ENCODE measurements around the gene CCNH. TPM values are rescaled to one million over a fixed set of nuclear protein-coding genes. Genes with fewer than 3 reads are reported as not detected.

The CCNH gene
- total and polyA plus RNA-seq, 4 donors = 64.8 to 118 (median 67.7) TPM

DNA sequence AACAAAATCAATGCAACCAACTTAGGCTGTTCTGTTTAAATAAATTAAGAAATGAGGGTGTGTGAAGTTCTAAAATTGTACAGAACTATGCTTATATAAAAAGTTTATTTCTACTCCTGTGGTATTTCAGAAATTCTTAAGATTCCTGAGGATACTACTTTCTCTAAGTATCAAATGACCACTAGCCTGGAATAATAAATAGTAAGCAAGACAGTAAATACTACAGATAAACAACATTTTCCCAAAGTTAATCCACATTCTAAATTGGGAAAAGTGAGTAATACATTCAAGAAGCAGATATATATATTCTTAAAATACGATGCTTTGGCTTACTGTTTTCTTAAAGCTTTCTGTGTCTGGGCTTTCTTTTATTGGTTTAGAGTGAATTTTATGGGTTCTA lies 29.5 kb downstream of the CCNH start:
- DNase-seq (ENCODE audit: low read depth in 4 of 6, low spot score in 6 of 6) = no peak
- Histone ChIP-seq H3K36me3 (ENCODE audit: control insufficient read depth, insufficient read depth, low read length) (peaks cover 4% of the 10 kb centered on the region), H3K27me3 (ENCODE audit: control insufficient read depth, insufficient read depth, low read length) (no peaks in the 10 kb centered on the region), H3K27ac (ENCODE audit: low read depth, low read length) (no peak overlapping the region), H3K9me3 (ENCODE audit: control insufficient read depth, insufficient read depth, low read length) (no peaks in the 10 kb centered on the region), H3K4me1 (ENCODE audit: control insufficient read depth, insufficient read depth, low read length) (no peaks in the 10 kb centered on the region), H3K4me3 (ENCODE audit: low read depth, low read length) (no peak overlapping the region)
- WGBS (ENCODE audit: insufficient coverage) = no CpG with 5 or more reads among the region's 1 CpG

DNA sequence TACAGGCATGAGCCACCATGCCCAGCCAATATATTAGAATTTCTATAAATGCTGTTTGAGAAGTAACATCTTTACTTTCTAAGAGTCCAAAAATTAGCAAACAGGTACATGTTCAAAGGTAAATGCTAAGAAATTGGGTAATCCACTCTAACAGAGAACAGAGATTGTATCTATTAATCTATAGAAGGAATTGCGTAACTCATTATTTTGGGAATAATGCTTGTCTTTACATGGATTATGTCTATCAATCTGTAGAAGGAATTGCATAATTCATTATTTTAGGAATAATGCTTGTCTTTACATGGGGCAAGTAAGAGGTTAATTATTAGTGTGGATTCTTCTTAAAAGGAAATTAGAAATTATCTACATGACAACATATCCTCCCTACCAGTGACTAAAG lies 30.5 kb downstream of the CCNH start:
- H3K4me3 ChIP-seq (ENCODE audit: low read depth, low read length) = no peak overlapping the region
- H3K9me3 ChIP-seq (ENCODE audit: control insufficient read depth, insufficient read depth, low read length) = no peaks in the 10 kb centered on the region
- peaks cover 8% of the 10 kb centered on the region for H3K36me3 ChIP-seq (ENCODE audit: control insufficient read depth, insufficient read depth, low read length)
- no peaks in the 10 kb centered on the region for H3K27me3 ChIP-seq (ENCODE audit: control insufficient read depth, insufficient read depth, low read length)
- no peak for DNase-seq (ENCODE audit: low read depth in 4 of 6, low spot score in 6 of 6)
- no peak overlapping the region for H3K27ac ChIP-seq (ENCODE audit: low read depth, low read length)
- WGBS (ENCODE audit: insufficient coverage) = no CpG with 5 or more reads among the region's 1 CpG
- H3K4me1 ChIP-seq (ENCODE audit: control insufficient read depth, insufficient read depth, low read length) = no peaks in the 10 kb centered on the region

DNA sequence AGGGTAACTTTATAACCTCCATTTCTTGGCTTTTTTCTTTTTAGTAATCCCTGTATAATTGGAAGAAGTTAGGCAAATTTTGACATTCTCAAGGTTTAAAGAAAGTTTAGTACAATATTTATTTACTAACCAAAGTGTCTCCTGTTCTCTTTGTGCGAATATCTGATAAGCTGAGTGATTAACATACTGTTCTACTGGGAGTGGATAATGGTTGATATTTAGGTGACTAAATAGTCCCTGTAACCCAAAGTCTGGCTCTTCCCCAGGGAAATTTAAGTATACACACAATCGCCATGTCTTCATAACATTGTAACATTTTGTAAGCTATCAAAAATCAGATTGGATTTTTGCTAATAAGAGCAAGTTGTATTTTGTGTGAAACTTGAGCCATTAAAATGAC lies 40.0 kb downstream of the CCNH start:
- Histone ChIP-seq H3K27ac (ENCODE audit: low read depth, low read length) (no peak overlapping the region), H3K4me3 (ENCODE audit: low read depth, low read length) (no peak overlapping the region), H3K36me3 (ENCODE audit: control insufficient read depth, insufficient read depth, low read length) (peaks cover 8% of the 10 kb centered on the region), H3K27me3 (ENCODE audit: control insufficient read depth, insufficient read depth, low read length) (no peaks in the 10 kb centered on the region), H3K4me1 (ENCODE audit: control insufficient read depth, insufficient read depth, low read length) (no peaks in the 10 kb centered on the region), H3K9me3 (ENCODE audit: control insufficient read depth, insufficient read depth, low read length) (no peaks in the 10 kb centered on the region)
- no peak for DNase-seq (ENCODE audit: low read depth in 4 of 6, low spot score in 6 of 6)
- WGBS (ENCODE audit: insufficient coverage) = no CpG with 5 or more reads among the region's 2 CpGs

DNA sequence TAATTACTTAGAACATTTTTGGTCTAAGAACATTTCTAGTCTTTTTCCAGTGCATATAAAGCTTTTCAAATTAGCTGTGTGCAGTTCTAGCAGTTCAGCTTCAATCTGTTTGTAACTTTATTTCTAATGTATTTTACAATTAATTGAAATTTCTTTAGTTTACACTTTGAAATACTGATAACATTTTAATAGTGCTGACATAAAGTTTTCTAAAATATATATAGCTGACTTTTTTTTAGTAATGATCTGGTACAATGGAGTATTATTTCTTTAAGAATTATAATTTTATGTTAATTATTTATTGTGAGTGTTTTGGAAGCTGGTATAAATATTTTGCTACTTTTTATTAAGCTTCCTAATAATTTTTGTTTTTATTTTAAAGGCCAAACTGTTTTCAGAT lies 43.3 kb downstream of the CCNH start:
- H3K27me3 ChIP-seq (ENCODE audit: control insufficient read depth, insufficient read depth, low read length) = no peaks in the 10 kb centered on the region
- H3K4me3 ChIP-seq (ENCODE audit: low read depth, low read length) = no peak overlapping the region
- DNase-seq (ENCODE audit: low read depth in 4 of 6, low spot score in 6 of 6) = no peak
- H3K27ac ChIP-seq (ENCODE audit: low read depth, low read length) = no peak overlapping the region
- H3K9me3 ChIP-seq (ENCODE audit: control insufficient read depth, insufficient read depth, low read length) = no peaks in the 10 kb centered on the region
- no peaks in the 10 kb centered on the region for H3K4me1 ChIP-seq (ENCODE audit: control insufficient read depth, insufficient read depth, low read length)
- H3K36me3 ChIP-seq (ENCODE audit: control insufficient read depth, insufficient read depth, low read length) = no peaks in the 10 kb centered on the region

DNA sequence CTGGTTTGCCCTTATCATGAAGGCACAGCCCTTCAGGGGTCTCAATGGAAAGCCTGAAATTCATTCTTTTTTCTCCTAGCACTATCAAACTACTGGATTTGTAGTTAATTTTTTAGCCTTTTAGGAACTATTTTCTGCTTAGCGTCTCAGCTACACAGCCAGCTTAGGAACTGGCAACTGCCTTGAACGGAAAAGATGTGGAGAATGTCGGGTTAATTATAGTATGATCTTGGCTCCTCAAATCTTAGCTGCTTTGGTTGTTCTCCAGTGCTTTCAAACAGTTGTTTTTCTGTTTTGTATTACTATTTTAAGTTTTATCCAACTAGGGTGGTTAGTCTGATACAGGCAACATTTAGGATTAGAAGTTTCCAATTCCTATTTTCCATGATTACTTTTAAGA lies 44.1 kb downstream of the CCNH start:
- no peaks in the 10 kb centered on the region for H3K4me1 ChIP-seq (ENCODE audit: control insufficient read depth, insufficient read depth, low read length)
- no peak overlapping the region for H3K4me3 ChIP-seq (ENCODE audit: low read depth, low read length)
- no peaks in the 10 kb centered on the region for H3K36me3 ChIP-seq (ENCODE audit: control insufficient read depth, insufficient read depth, low read length)
- H3K27me3 ChIP-seq (ENCODE audit: control insufficient read depth, insufficient read depth, low read length) = no peaks in the 10 kb centered on the region
- no peaks in the 10 kb centered on the region for H3K9me3 ChIP-seq (ENCODE audit: control insufficient read depth, insufficient read depth, low read length)
- DNase-seq (ENCODE audit: low read depth in 4 of 6, low spot score in 6 of 6) = peak in 1 of 6 donors; percentile 11
- WGBS (ENCODE audit: insufficient coverage) = no CpG with 5 or more reads among the region's 3 CpGs
- H3K27ac ChIP-seq (ENCODE audit: low read depth, low read length) = no peak overlapping the region

DNA sequence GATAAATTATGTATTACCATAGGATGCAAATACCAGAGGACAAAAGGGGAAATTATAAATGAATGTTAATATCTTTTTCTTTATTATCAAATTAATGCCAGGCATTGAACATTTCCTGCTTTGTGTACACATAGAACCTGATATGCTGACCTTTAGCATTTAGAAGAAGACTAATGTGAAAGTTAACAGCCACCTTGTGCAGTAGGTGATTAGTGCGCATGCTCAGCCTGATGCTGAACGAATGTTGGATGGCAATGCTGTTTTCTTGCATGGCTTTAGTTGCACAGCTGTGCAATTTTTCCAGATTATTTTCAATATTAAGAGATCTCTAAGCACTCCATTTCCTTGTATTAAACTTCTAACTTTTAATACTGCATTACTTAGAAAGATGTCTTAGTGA lies 45.5 kb downstream of the CCNH start:
- H3K27me3 ChIP-seq (ENCODE audit: control insufficient read depth, insufficient read depth, low read length) = no peaks in the 10 kb centered on the region
- no peaks in the 10 kb centered on the region for H3K4me1 ChIP-seq (ENCODE audit: control insufficient read depth, insufficient read depth, low read length)
- DNase-seq (ENCODE audit: low read depth in 4 of 6, low spot score in 6 of 6) = no peak
- WGBS (ENCODE audit: insufficient coverage) = no CpG with 5 or more reads among the region's 2 CpGs
- no peak overlapping the region for H3K27ac ChIP-seq (ENCODE audit: low read depth, low read length)
- H3K4me3 ChIP-seq (ENCODE audit: low read depth, low read length) = no peak overlapping the region
- H3K9me3 ChIP-seq (ENCODE audit: control insufficient read depth, insufficient read depth, low read length) = no peaks in the 10 kb centered on the region
- no peaks in the 10 kb centered on the region for H3K36me3 ChIP-seq (ENCODE audit: control insufficient read depth, insufficient read depth, low read length)

DNA sequence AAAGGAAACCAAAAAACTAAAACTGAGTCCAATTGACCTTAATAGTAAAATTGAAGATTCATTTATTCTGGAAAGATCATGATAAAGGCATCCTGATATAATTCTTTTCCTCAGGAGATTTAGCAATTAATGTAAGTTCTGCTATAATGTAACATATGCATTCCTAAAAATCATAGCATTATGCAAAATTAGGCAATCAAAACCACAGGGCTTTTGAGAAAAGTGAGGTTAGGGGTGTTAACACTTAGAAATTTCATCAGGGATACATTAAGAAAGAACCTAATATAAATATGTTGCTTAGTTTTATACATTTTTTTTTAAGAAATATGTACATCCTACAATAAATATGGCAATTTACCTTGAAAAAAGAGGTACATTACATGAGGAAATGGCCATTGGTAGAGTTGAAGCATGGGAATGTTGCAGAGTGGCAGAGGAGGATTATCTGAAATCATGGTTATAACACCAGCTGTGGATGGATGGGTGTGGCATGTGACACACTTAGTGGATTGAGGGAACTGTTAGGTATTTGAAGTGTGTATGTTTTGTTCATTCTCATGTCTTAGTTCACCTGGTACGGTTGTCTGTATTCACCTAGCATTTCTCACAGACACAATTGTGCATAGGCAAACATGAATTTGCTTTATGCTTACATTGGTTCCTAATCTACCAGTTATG lies 51.1 kb downstream of the CCNH start:
- no CpG with 5 or more reads among the region's 1 CpG for WGBS (ENCODE audit: insufficient coverage)
- Histone ChIP-seq H3K9me3 (ENCODE audit: control insufficient read depth, insufficient read depth, low read length) (no peaks in the 10 kb centered on the region), H3K27ac (ENCODE audit: low read depth, low read length) (no peak overlapping the region)

DNA sequence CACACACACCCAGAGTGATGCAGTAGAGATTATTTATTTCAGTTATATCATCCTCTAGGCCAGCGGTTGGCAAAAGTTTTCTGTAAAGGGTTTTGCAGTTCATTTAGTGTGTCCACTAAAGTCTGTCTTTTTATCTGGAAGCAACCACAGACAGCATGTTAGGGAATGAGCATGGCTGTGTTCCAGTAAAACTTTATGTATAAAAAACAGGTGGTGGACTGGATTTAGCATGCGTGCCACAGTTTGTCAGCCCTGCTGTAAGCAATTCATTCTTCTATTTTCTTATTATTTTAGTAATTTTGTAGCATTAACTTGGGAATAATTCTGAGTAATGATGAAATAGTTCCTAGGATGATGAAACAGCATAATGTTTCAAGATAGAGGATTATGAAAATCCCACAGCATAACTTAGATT lies 51.7 kb downstream of the CCNH start:
- WGBS (ENCODE audit: insufficient coverage) = no CpG with 5 or more reads among the region's 2 CpGs
- Histone ChIP-seq H3K27me3 (ENCODE audit: control insufficient read depth, insufficient read depth, low read length) (no peaks in the 10 kb centered on the region), H3K4me3 (ENCODE audit: low read depth, low read length) (no peak overlapping the region), H3K4me1 (ENCODE audit: control insufficient read depth, insufficient read depth, low read length) (no peaks in the 10 kb centered on the region), H3K27ac (ENCODE audit: low read depth, low read length) (no peak overlapping the region), H3K36me3 (ENCODE audit: control insufficient read depth, insufficient read depth, low read length) (peaks cover 3% of the 10 kb centered on the region), H3K9me3 (ENCODE audit: control insufficient read depth, insufficient read depth, low read length) (no peaks in the 10 kb centered on the region)
- peak in 1 of 6 donors; percentile 7 for DNase-seq (ENCODE audit: low read depth in 4 of 6, low spot score in 6 of 6)

More for the DNA sequence above, 51.1 kb downstream of the CCNH start:
- H3K27me3 ChIP-seq (ENCODE audit: control insufficient read depth, insufficient read depth, low read length) = no peaks in the 10 kb centered on the region
- peaks cover 3% of the 10 kb centered on the region for H3K36me3 ChIP-seq (ENCODE audit: control insufficient read depth, insufficient read depth, low read length)
- H3K4me1 ChIP-seq (ENCODE audit: control insufficient read depth, insufficient read depth, low read length) = no peaks in the 10 kb centered on the region
- DNase-seq (ENCODE audit: low read depth in 4 of 6, low spot score in 6 of 6) = no peak
- H3K4me3 ChIP-seq (ENCODE audit: low read depth, low read length) = no peak overlapping the region

DNA sequence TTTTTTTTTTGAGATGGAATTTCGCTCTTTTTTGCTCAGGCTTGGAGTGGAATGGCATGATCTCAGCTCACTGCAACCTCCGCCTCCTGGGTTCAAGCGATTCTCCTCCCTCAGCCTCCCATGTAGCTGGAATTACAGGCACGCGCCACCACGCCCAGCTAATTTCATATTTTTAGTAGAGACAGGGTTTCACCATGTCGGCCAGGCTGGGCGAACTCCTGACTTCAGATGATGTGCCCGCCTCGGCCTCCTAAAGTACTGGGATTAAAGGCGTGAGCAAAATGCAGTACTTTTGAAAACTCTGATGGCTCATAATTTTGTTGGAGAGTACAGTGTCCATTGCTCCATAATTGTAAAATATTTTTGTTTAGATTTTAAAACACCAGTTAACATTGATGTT lies 52.6 kb downstream of the CCNH start:
- H3K36me3 ChIP-seq (ENCODE audit: control insufficient read depth, insufficient read depth, low read length) = peaks cover 3% of the 10 kb centered on the region
- WGBS (ENCODE audit: insufficient coverage) = 90% methylated on average over 2 of the region's 11 CpGs

DNA sequence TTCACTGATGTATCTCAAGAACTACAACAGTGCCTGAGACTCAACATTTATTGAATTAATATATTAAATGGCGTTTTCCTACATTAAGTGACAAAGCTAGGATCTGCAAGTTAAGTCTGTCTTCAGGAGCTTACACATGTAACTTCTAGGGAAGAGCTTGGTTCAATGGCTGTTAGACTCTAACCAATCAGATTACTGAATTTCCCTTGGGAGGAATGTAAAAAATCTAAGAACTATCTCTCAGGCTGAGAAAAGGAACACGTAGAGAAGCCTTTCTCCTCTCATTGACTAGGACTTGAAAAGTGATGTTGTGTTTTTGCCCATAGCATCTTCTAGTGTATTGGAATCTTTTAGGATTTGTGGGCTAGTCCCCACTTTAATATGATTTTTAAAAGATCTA lies 53.6 kb downstream of the CCNH start:
- no CpG with 5 or more reads among the region's 2 CpGs for WGBS (ENCODE audit: insufficient coverage)
- peaks cover 3% of the 10 kb centered on the region for H3K36me3 ChIP-seq (ENCODE audit: control insufficient read depth, insufficient read depth, low read length)
- no peaks in the 10 kb centered on the region for H3K27me3 ChIP-seq (ENCODE audit: control insufficient read depth, insufficient read depth, low read length)
- no peaks in the 10 kb centered on the region for H3K9me3 ChIP-seq (ENCODE audit: control insufficient read depth, insufficient read depth, low read length)
- no peak overlapping the region for H3K4me3 ChIP-seq (ENCODE audit: low read depth, low read length)
- no peak for DNase-seq (ENCODE audit: low read depth in 4 of 6, low spot score in 6 of 6)
- H3K27ac ChIP-seq (ENCODE audit: low read depth, low read length) = no peak overlapping the region
- H3K4me1 ChIP-seq (ENCODE audit: control insufficient read depth, insufficient read depth, low read length) = no peaks in the 10 kb centered on the region

More for the DNA sequence above, 52.6 kb downstream of the CCNH start:
- Histone ChIP-seq H3K4me3 (ENCODE audit: low read depth, low read length) (no peak overlapping the region), H3K9me3 (ENCODE audit: control insufficient read depth, insufficient read depth, low read length) (no peaks in the 10 kb centered on the region), H3K27ac (ENCODE audit: low read depth, low read length) (no peak overlapping the region), H3K27me3 (ENCODE audit: control insufficient read depth, insufficient read depth, low read length) (no peaks in the 10 kb centered on the region), H3K4me1 (ENCODE audit: control insufficient read depth, insufficient read depth, low read length) (no peaks in the 10 kb centered on the region)
- no peak for DNase-seq (ENCODE audit: low read depth in 4 of 6, low spot score in 6 of 6)

All from spinal cord (tissue), 10 donors.